Cardiac fibroblast (primary cell): Measurements from ENCODE around the gene GPC1.

Experiments
- DNase-seq, 2 donors: peaks; one replicate each; pipeline versions ENCODE4 v3.0.0 to v3.0.0-alpha.2; 2010; ENCODE audit warnings: low read depth in 2 of 2
- H3K4me3 ChIP-seq, 2 donors: replicated peaks in 1 of 2; 1 replicate in 1 of 2; 2 replicates in 1 of 2; pipeline ENCODE4 v1.5.1; 2011; ENCODE audit warnings: low read depth in 2 of 2, low read length in 2 of 2, mild to moderate bottlenecking in 2 of 2, moderate library complexity in 1 of 2
- CTCF ChIP-seq: IDR thresholded peaks from one replicate; pipeline ENCODE4 v1.5.1; 2011; ENCODE audit warnings: low read depth, mild to moderate bottlenecking, low read length, inconsistent platforms

The GPC1 gene

GRCh38 chr2:240431661-240432424 lies 3.6 kb upstream of the GPC1 start:
- no peak overlapping the region for H3K4me3 ChIP-seq
- no peak for TF ChIP-seq CTCF
- no peak for DNase-seq

- no peak overlapping the region for H3K4me3 ChIP-seq
- no peak for DNase-seq
- TF ChIP-seq CTCF: no peak
These were observed 3.0 kb upstream of the GPC1 start for GRCh38 chr2:240432430-240432819.

- H3K4me3 ChIP-seq: no peak overlapping the region
- no peak for DNase-seq
- no peak for TF ChIP-seq CTCF
These were observed 2.4 kb upstream of the GPC1 start for GRCh38 chr2:240432820-240433801.

GRCh38 chr2:240433973-240434727 lies 1.3 kb upstream of the GPC1 start:
- H3K4me3 ChIP-seq: peak overlapping the region; percentile 54 to 60
- TF ChIP-seq CTCF: no peak
- DNase-seq: peak; percentile 96 to 97

- peak overlapping the region; percentile 54 to 67 for H3K4me3 ChIP-seq
- DNase-seq: peak; percentile 91 to 96
- TF ChIP-seq CTCF: no peak
These were observed 571 bp upstream of the GPC1 start for GRCh38 chr2:240434728-240435456.
